ENCODE measurements around the gene ADPRHL1.
"Not testable (repeated sequence)": the region's sequence is repeated elsewhere in the genome, so short reads cannot be mapped to it uniquely, and the experiment has no call there.

Gene ADPRHL1

DNA sequence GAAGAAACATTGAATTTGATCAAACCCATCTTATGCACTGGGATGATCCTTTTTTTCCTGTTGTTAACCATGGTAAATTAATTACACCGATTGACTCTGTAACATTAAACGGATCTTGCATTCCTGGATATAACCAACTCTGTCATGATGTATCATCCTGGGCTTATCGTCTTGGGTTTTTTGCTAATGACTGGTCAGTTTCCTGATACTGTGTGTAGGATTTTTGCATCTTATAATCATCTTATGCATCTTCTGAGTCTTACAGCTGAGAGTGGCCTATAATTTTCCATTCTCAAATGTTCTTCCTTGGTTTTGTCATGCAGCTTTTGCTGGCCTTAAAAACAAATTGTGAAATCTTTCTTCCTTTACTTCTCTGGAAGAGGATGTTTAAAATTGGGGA lies 24.4 kb upstream of the ADPRHL1 start:
- no peak for DNase-seq

DNA sequence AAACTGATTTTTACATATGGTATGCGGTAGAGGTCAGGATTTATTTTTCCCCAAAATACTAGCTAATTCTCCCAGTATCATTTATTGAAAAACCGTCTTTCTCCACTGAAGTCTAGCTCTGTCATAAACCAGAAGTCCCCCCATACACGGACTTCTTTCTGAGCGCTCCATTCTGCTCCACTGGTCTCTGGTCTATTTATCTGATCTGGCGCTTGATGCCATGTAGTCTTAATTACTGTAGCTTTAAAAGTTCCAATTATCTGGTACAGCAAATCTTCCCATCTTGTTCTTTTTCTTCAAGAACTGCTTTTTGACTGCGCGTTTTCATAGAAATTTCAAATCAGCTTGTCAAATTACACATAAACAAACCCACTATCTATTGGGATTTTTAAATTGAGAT lies 23.5 kb upstream of the ADPRHL1 start:
- DNase-seq = no peak

DNA sequence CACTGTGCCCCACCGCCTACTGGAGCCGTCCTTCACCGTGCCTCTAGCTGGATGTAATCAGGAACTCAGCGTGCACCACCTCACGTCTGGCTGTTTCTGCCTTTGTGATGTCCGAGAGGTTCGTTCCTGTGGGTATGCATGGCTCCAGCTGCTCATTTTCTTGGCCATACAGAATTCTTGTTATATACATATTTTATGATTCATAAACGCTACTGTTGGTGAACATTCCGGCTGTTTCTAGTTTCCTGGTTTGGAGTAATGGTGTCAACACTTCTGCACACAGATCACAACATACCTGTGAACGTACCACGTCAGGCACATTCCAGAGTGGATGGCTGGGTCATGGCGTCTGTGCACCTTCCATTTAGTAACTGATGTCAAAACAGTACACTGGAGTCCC lies 22.6 kb upstream of the ADPRHL1 start:
- no peak for DNase-seq

DNA sequence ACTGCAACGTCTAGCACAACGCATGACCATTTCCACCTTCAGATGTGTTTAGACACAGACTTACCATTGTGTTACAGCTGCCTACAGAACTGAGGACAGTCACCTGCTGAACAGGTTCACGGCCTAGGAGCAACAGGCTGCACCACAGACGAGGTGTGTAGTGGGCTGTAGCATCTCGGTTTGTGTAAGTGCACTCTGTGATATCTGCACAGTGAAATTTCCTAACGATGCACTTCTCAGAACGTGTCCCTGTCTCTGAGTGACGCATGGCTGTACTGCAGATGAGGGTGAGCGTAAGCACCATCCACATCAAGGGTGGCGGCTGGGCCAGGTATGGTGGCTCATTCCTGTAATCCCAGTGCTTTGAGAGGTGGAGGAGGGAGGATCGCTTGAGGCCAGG lies 22.0 kb upstream of the ADPRHL1 start:
- DNase-seq = no peak

DNA sequence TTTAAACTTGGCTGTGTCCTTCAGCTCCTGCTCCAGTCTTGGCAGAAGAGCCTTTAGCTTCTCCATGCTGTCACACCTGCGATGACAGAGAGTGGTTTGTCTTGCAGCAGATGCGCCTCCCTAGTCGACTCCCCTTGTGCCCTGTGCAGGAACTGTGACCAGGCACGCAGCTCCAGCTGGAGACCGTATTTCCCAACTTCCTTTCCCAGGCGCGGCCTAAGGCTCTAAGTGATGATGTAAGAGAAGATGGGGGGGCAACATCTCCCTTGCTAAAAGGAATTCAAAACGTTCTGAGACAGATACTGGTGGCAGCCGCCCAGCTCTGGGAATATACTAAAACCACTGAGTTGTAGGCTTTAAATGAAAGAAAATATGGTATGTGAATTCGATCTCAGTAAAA lies 20.9 kb upstream of the ADPRHL1 start:
- no peak for DNase-seq

DNA sequence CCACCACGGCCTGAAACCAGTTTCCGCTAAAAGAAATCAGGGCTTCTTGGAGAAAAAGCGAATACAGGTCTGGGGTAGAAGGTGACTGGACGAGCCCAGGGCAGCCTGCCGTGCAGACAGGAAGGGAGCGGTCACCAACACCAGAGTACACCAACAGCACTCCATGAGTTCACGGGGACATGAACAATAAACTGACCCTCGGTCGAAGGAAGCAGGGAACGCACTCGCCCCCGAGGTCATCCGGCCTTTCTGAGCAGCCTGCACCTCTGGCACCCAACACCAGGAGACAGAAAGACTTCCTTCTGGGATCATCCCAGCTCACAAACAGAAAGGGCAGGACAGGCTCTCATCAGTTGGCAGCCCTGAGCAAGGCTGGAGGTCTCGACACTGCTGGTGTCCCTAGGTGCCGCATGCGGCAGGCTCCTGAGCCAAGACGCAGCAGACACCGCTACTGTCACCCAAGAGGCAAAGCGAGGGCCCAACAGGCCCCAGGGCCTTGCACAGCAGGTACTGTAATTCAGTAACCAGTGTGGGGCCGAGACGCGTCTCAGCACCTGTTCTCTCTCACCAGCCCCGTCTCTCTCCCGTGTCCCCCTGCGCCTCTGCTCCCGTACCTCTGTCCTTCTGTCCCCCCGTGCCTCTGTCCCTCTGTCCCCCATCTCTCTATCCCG lies 19.2 kb upstream of the ADPRHL1 start:
- DNase-seq = no peak

DNA sequence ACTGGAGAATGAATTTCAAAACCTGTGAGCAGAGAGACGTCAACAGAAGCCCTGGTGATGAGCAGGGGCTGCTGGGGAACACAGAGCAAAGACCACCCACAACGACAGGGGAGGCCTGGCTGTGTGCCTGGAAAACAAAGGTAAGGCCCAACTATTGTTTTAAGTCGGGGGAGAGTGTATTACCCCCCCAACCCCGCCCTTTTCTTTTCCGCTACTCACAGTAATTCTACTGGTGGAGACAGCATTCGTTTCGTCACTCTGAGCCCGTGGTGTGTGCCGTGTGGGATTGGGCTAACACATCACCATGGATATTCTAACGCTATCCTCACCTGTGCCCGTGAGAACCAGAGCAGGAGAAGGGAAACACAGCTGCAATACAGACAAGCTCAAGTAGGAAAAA lies 18.6 kb upstream of the ADPRHL1 start:
- no peak for DNase-seq

DNA sequence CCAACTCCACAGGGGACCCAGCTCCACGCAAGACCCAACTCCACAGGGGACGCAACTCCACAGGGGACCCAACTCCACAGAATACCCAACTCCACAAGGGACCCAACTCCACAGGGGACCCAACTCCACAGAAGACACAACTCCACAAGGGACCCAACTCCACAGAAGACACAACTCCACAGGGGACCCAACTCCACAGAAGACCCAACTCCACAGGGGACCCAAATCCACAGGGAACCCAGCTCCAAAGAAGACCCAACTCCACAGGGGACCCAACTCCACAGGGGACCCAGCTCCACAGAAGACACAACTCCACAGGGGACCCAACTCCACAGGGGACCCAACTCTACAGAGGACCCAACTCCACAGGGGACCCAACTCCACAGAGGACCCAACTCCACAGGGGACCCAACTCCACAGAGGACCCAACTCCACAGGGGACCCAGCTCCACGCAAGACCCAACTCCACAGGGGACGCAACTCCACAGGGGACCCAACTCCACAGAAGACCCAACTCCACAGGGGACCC lies 17.4 kb upstream of the ADPRHL1 start:
- DNase-seq = not testable (repeated sequence)

DNA sequence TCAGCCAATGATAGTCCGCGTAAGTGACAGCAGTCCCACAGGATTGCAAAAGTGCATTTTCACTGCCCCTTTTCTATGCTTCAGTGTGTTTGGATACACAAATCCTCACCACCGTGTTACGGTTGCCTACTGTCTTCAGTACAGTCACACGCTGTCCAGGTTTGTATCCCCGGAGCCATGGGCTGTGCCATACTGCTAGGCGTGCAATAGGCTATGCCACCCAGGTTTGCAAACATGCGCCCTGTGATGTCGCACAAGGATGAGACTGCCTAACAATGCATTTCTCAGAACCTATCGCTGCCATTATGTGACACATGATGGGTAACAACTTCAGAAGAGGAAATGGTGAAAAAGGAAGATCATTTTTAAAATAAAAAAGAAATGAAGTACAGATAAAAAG lies 16.8 kb upstream of the ADPRHL1 start:
- no peak for DNase-seq

DNA sequence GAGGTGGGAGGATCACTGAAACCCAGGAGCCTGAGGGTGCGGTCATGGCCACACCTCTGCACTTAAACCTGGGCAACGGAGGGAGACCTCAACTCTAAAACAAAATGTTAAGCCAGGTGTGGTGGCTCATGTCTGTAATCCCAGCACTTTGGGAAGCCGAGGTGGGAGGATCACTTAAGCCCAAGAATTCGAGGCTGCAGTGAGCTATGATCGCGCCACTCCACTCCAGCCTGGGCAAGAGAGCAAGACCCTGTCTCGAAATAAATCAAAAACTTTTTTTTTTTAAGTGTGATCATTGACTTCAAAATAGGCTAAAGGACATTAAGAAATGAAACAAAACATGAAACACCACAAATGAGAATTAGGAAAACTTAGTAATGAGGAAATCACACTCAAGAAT lies 16.3 kb upstream of the ADPRHL1 start:
- DNase-seq = no peak

DNA sequence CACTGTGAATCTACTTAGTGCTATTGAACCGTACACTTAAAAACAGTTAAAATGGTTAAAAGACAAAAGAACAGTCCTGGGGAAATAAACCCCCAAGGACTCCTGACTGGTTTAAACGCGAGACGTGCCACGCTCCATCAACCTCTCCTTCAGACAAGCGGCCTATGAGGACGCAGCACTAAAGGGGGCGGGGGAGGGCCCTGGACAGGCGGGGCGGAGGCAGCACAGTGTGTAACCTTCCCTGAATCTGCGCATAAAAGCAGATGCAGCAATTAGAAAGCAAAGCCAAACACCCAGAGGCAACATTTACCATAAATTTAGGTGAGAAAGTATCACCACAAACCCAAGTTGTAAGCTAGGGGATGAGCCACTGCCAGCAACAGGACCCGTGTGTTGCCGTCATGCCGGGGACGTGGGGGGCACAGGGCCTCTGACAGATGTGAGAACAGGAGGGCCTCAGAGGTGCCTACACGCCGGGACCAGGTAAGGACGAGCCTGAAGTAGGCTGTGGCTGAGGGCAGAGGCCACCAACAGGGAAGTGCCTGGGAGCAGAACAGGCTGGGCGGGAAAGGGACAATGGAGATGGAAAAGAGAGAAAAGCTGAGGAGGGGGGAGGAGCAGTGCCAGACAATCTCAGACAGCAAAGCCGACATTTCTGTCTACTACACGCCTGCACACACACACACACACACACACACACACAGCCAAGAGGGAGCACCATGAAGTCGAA lies 15.3 kb upstream of the ADPRHL1 start:
- DNase-seq = no peak

DNA sequence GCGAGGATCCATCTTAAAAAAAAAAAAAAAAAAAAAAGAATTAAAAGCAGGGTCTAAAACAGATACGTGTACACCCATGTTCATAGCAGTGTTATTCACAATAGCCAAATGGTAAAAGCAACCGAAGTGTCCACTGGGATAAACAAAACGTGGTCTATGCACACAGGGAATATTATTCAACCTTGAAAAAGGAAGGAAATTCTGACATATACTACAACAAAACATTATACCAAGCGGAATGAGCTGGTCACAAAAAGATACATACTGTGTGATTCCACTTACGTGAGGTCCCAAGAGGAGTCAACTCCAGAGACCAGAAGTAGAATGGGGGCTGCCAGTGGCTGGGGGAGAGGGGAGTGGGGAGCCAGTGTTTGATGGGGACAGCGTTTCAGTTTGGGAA lies 14.7 kb upstream of the ADPRHL1 start:
- DNase-seq = no peak

DNA sequence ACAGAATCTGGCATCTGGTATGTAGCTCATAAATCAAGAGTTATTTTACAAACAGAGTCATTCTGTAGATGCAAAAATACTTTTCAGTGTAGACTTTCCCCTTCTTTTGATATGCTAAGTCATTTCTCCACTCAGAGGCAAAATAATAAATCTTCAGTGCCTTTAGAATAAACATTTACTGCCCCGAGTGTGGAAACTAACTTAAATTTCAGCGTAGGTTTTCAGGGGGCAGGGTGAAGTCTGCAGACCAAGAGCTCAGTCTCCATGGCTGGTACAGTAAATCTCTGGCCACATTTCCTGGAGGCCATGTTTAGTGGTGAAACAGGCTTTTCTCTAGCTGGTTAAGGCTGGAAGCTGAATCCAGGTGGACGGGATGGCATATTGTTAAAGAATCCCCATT lies 13.1 kb upstream of the ADPRHL1 start:
- DNase-seq = no peak

DNA sequence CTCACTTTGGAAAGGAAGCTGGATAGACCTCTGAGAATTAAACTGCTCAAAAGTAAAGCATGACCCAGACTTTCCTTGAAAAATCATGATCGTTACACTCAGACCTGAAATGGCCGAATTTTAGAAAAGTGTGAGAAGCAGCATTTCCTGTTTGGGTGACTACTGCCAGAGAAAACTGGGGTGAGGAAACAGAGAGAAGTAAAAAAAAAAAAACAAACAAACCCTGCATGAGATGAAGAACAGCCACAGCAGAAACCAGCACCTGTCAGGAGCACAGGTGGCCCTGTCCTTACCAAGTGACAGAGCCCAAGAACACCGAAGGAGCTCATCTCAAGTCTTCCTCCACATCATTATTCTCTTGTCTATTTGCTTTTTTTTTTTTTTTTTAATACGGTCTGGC lies 12.0 kb upstream of the ADPRHL1 start:
- DNase-seq = no peak

DNA sequence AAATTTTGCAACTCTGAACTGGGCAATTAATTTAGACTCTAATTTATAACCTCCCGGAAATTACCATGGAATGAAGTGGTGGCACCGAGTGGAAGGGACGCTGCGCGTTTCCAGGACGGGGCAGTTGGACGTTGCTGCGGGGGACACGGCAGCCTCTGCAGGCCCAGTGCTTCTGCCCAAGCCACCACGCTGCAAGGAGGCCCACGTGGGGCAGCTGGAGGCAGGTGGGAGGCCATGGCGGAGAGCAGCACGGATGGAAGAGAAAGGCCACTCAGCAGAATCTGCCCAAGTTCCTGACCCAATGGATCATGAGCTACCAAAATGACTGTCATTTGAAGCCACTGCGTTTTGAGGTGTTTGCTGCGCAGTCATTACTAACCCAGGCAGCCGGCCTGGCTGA lies 11.2 kb upstream of the ADPRHL1 start:
- no peak for DNase-seq

DNA sequence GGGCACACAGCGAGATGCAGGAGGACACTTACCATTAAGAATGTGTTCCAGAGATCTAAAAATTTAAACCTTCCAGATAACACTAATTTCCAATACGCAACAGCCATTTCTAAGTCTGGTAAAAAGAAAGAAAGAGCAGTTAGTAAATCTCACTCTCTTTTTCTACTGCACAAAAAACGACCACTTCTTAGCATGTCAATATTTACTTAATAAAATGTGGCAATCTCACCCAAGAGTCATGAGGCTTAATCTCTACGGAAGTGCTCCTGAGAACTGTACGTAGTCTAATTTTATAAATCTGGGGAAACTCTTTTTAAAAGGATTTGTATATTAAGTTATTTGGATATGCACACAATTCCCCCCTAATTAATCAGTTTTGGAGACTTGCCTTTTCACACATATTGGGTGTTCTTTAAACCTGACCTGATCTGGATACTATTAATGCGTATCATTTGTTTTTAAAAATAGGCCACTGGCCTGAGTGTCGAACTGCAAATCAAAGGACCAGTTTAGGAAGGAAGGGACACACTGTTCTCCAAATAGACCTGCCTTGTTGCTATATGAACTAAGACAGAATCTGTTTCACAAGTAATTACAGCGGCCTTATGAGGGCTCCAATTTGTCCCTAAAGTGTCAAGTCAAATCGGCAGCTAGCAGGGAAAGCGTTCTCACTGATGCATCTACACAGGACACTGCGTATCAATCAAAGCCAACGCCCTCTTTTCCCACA lies 7.9 kb upstream of the ADPRHL1 start:
- DNase-seq = no peak

DNA sequence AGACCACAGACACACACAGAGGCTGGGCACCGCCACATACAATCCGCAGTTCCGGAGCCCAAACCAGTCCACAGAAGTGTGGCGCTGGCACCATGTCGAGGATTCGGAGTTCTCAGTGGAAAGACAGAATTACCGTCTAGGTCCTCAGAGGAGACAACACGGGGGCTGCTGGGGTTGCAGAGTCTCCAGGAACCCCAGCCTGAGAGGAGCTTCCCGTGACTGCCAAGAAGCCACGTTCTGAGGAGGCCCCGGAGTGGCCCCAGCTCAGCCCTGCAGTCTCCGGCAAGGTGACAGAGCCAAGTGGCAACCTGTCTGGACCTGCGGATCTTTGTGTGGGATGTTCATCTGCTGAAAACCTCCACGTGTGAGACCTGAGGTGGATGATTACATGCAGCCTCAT lies 7.3 kb upstream of the ADPRHL1 start:
- no peak for DNase-seq

DNA sequence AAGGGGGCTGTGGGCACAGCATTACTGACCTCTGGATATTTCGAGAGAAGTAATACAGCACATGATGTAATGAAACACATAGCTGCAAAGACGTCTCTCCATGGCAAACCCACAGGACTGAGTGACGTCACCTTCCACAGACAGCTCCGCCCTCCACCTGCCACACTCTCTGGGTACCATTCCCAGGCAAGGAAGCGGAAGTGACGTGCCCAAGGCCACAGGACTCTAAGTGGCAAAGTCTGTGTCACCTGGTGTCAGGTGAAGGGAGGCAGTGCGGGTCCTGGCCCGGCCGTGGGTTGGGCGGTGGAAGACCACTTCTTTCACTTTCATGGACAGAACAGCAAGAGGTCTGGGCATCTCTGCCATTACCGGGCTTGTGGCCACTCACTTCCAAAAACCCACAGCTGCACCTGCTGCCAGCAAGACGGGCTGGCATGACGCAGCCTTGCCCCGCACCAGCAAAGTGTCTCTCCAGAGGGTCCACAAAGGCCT lies 6.8 kb upstream of the ADPRHL1 start:
- DNase-seq = no peak

DNA sequence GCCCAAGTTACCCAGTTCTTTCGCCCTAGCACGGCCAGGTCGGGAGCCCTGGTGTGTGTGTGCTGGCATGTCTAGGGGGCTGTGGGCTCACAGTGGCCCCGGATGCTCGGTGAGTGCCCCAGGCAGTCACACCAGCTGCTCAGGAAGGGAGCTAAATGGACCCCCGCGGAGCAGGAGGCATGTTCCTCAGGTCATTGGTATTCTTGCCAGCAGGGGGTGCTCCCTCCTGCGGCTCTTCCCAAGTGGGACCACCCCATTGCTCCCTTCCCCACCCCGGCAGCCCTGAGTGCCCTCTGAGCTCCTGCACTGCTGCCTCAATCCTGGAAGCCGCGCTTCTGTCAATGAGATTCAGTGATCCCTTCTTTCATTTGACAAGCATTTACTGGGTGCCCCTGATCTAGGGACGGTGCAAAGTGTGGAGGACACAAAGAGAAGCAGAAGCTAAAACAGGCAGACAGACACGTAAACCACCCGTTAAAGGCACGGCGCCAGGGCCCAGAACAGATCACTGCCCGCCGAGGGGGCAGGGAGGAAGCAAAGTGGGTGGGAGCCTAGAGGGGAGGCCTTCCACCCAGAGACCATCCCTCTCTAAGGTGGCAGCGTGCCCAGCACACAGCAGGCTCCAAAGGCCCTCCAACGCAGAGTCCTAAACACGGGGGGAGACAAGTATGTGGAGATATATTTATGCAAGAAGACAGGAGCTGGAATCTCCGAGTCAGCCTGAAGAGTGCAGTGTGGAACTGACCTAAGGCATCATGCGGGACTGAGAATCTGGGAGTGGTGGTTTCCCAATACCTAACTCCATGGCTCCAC lies 5.2 kb upstream of the ADPRHL1 start:
- DNase-seq = no peak

DNA sequence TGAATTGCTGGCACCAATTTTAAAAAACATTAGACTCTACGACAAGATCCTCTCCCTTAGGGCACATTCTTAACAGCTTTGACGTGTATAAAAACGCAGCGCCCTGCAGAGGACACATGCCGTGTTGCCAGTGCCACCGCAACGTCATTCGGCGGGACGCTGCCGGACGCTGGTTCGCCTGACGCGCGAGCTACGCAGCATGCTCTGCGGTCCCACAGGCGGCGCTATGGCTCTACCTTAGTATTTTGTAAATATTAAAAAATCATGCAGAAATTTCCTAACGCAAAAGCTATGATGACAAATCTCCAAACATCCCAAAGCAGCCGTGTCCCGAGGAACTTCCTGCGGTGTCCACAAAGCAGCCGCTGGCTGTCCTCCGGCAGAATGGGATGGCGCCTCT lies 4.2 kb upstream of the ADPRHL1 start:
- DNase-seq = no peak

DNA sequence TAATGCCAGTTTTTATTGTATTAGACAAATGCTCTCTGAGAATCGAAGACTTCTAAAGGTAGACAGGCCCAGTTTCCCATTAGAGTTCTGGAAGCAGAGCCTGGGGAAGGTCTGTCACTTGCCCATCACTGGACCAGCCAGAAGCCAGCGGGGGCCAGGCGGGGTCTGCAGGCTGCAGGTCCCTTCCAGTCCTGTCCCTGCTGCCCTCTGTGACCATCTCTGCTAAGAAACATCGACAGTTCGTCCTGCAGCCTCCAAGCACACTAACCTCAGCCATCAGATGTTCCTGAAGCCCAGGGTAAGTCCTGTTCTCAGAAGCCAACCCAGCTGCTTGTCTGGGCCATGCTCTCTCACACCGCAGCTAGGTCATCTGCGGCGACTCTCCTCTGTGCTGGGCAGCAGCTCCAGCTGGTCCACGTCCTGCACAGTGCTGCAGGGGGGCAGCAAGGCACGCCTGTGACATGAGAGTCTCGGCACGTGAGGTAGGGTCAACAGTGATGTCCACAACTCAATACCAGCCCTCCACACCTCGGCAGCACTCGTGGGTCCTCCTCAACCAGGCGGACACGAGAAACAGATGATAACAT lies 2.9 kb upstream of the ADPRHL1 start:
- DNase-seq = no peak

DNA sequence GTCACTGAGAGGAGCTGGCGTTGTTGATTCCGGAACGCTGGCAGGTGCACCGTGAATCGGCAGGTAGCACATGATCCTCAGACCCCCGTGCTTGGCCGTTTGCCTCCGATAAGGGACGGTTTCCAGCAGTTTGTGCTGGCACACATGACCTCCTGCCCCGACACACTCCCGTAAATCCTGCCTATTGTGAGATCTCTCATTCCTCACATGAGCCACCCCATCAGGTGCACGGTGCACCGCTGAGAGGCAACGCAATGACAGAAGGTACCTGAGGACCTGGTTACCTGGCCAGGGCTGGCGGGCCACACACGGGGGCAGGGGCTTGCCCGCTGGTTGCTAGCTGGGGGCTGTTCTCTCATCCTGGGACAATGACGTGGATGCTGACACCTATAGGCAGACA lies 2.1 kb upstream of the ADPRHL1 start:
- no peak for DNase-seq

DNA sequence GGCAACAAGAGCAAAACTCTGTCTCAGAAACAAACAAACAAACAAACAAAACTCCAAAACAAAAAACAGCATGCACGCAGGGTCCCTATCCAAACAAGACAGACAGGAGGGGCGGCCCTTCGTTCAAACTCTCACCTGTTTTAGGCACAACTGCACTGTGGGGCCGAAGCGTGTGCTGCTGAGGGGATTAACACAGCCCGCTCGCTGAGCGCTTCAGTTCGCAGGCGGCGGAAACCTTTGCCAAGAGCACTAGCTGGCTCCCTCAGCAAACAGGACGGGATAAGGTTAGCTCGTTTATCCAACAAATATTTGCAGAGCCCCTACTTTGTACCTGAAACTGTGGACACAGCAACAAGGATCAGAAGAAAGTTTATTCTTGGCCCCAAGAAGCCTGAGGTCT lies 1.6 kb upstream of the ADPRHL1 start:
- no peak for DNase-seq

All from hippocampal formation (tissue), 2 donors.